HepG2 (cell line): ENCODE results near the gene TCEA3. TPM values are rescaled to one million over a fixed set of nuclear protein-coding genes. Genes with fewer than 3 reads are reported as not detected.

Source experiments
- CREB1 ChIP-seq, 2 experiments: fragments of 450-650 bp in 1 of 2; IDR thresholded peaks; 2 replicates each; pipeline ENCODE4 v1.6.1; 2016 to 2017; ENCODE audit warnings: control low read depth in 1 of 2, mild to moderate bottlenecking in 1 of 2, missing compliant biosample characterization in 1 of 2, missing genetic modification characterization in 1 of 2
- FOXA3 ChIP-seq: IDR thresholded peaks from 2 replicates; pipeline ENCODE4 v1.6.1; 2016; ENCODE audit warnings: missing genetic modification reagents, missing compliant biosample characterization
- KLF6 ChIP-seq: IDR thresholded peaks from 2 replicates; pipeline ENCODE4 v1.8.0; 2016; ENCODE audit warnings: missing biosample characterization, missing genetic modification reagents
- MYC ChIP-seq: sonication (generic); formaldehyde crosslinking; IDR thresholded peaks from 2 replicates; pipeline ENCODE4 v1.9.0; 2021; ENCODE audit warnings: missing genetic modification reagents, borderline replicate concordance
- NR2F1 ChIP-seq, 2 experiments: fragments of 450-650 bp in 1 of 2; formaldehyde crosslinking in 1 of 2; IDR thresholded peaks; 2 replicates each; pipeline versions ENCODE4 v1.5.0 to v1.6.1; 2016 to 2020; ENCODE audit warnings: mild to moderate bottlenecking in 1 of 2, missing compliant biosample characterization in 1 of 2, missing genetic modification reagents in 1 of 2, moderate library complexity in 1 of 2
- TCF7L2 ChIP-seq: IDR thresholded peaks from 2 replicates; pipeline ENCODE4 v1.6.1; 2011; ENCODE audit warnings: mild to moderate bottlenecking, low read depth, low read length, moderate library complexity
- TEAD3 ChIP-seq: optimal IDR thresholded peaks from 2 replicates; pipeline ENCODE3; 2016; ENCODE audit warnings: borderline replicate concordance
- THAP9 ChIP-seq: sonication (generic); formaldehyde crosslinking; IDR thresholded peaks from 2 replicates; pipeline ENCODE4; 2020; ENCODE audit warnings: missing genetic modification reagents, mild to moderate bottlenecking, borderline replicate concordance
- TRIM22 ChIP-seq: fragments of 450-650 bp; IDR thresholded peaks from 2 replicates; pipeline ENCODE4 v1.6.1; 2017
- ZFP37 ChIP-seq: sonication (generic); formaldehyde crosslinking; IDR thresholded peaks from 2 replicates; pipeline ENCODE4 v1.4.0; 2020; ENCODE audit warnings: missing genetic modification reagents, borderline replicate concordance
- ZNF30 ChIP-seq: sonication (generic); formaldehyde crosslinking; IDR thresholded peaks from 2 replicates; pipeline ENCODE4 v1.5.0; 2020; ENCODE audit warnings: mild to moderate bottlenecking, missing genetic modification reagents
- ZNF496 ChIP-seq: sonication (generic); formaldehyde crosslinking; IDR thresholded peaks from 2 replicates; pipeline ENCODE4 v1.8.1; 2023; ENCODE audit warnings: mild to moderate bottlenecking, moderate library complexity, missing genetic modification reagents; ENCODE audit not compliant: insufficient replicate concordance
- ZNF557 ChIP-seq: sonication (generic); formaldehyde crosslinking; IDR thresholded peaks from 2 replicates; pipeline ENCODE4 v1.4.0; 2020; ENCODE audit warnings: missing genetic modification reagents
- ZSCAN31 ChIP-seq: sonication (generic); formaldehyde crosslinking; IDR thresholded peaks from 2 replicates; pipeline ENCODE4 v1.5.0; 2020; ENCODE audit warnings: low read depth, mild to moderate bottlenecking, missing genetic modification reagents
- polyA plus RNA-seq, 8 experiments: library from polyadenylated mRNA; depleted of rRNA in 3 of 8; stranded (reverse) in 7 of 8; unstranded in 1 of 8; fragments of >200 nt; fragmentation: Illumina TruSeq in 4 of 8; extraction: Trizol in 4 of 8; gene quantifications; 2 replicates each; pipeline versions ENCODE4 v1.2.1 to v1.2.3, GENCODE V29; 2011 to 2016; ENCODE audit warnings: low read depth in 4 of 8, missing spikeins in 1 of 8, mixed read lengths in 1 of 8; ENCODE audit not compliant: insufficient read depth in 1 of 8
- total RNA-seq, 5 experiments: library from RNA; depleted of rRNA; stranded (reverse); fragments of >200 nt; fragmentation: Illumina TruSeq; extraction: Trizol; gene quantifications; 2 replicates each; pipeline ENCODE4 v1.2.3, GENCODE V29; 2016; ENCODE audit warnings: low read depth in 1 of 5
- TF ChIP-seq, protein P1 (sequence below): sonication (generic); formaldehyde crosslinking; IDR thresholded peaks from 2 replicates; pipeline ENCODE4 v1.5.0; 2020; ENCODE audit warnings: mild to moderate bottlenecking, missing genetic modification reagents, borderline replicate concordance
- TF ChIP-seq, protein P2 (sequence below): sonication (generic); formaldehyde crosslinking; IDR thresholded peaks from 2 replicates; pipeline ENCODE4 v1.9.0; 2022; ENCODE audit warnings: missing genetic modification reagents, mild to moderate bottlenecking, borderline replicate concordance
- TF ChIP-seq, protein P3 (sequence below): sonication (generic); formaldehyde crosslinking; IDR thresholded peaks from 2 replicates; pipeline ENCODE4 v1.4.0; 2020; ENCODE audit warnings: missing genetic modification reagents
- TF ChIP-seq, protein P4 (sequence below): sonication (generic); formaldehyde crosslinking; IDR thresholded peaks from 2 replicates; pipeline ENCODE4 v1.4.0; 2020; ENCODE audit warnings: mild to moderate bottlenecking, missing genetic modification reagents

Gene TCEA3
- total and polyA plus RNA-seq, 2 of the 13 experiments (the other 11 are each of a cell fraction or from before 2014, with no cell fraction given), result 55.5 to 84.6 TPM

DNA sequence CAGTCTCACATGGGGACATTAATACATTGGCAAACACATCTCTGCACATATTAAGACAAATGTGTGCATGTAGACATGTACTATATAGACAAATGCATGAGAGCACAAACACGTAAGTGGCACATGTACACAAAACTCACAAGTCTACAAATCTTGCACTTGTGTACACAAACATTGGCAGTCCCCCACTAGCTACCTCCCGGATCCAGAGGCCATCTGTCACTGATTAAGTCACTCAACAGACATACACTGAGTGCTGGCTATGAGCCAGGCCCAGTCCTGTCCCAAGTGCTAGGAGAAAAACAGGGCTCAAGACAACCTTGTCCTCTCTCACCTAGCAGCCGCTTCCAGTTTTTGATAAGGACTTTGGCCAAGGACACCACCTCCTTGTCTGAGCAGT is 7.0 kb downstream of the TCEA3 start (continued):
- TF ChIP-seq TCF7L2, result no peak
- TF ChIP-seq, protein P1, sequence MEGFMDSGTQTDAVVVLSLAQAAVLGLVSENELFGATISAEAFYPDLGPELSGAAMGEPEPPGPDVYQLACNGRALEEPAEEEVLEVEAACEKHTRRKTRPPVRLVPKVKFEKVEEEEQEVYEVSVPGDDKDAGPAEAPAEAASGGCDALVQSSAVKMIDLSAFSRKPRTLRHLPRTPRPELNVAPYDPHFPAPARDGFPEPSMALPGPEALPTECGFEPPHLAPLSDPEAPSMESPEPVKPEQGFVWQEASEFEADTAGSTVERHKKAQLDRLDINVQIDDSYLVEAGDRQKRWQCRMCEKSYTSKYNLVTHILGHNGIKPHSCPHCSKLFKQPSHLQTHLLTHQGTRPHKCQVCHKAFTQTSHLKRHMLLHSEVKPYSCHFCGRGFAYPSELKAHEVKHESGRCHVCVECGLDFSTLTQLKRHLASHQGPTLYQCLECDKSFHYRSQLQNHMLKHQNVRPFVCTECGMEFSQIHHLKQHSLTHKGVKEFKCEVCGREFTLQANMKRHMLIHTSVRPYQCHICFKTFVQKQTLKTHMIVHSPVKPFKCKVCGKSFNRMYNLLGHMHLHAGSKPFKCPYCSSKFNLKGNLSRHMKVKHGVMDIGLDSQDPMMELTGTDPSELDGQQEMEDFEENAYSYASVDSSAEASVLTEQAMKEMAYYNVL (CRISPR knock-in tag), result no peak
- no peak for TF ChIP-seq CREB1 (IDR thresholded peaks at IDR 0.05)
- 0 out of 2 replicates have a peak, but pooled peaks have one; percentile 22 for TF ChIP-seq CREB1 (CRISPR knock-in tag; IDR thresholded peaks at IDR 0.05)
- peak; percentile 45 for TF ChIP-seq FOXA3 (CRISPR knock-in tag)
- TF ChIP-seq NR2F1 (CRISPR knock-in tag; IDR thresholded peaks at IDR 0.05), result no peak
- TF ChIP-seq MYC (CRISPR knock-in tag), result no peak
- no peak for TF ChIP-seq KLF6 (CRISPR knock-in tag)
- TF ChIP-seq ZNF30 (CRISPR knock-in tag), result no peak
- no peak for TF ChIP-seq ZNF496 (CRISPR knock-in tag)
- no peak for TF ChIP-seq THAP9 (CRISPR knock-in tag)
- TF ChIP-seq, protein P2, sequence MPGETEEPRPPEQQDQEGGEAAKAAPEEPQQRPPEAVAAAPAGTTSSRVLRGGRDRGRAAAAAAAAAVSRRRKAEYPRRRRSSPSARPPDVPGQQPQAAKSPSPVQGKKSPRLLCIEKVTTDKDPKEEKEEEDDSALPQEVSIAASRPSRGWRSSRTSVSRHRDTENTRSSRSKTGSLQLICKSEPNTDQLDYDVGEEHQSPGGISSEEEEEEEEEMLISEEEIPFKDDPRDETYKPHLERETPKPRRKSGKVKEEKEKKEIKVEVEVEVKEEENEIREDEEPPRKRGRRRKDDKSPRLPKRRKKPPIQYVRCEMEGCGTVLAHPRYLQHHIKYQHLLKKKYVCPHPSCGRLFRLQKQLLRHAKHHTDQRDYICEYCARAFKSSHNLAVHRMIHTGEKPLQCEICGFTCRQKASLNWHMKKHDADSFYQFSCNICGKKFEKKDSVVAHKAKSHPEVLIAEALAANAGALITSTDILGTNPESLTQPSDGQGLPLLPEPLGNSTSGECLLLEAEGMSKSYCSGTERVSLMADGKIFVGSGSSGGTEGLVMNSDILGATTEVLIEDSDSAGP (CRISPR knock-in tag), result no peak
- no peak for TF ChIP-seq ZNF557
- 0 out of 2 replicates have a peak, but pooled peaks have one; percentile 20 for TF ChIP-seq ZSCAN31 (CRISPR knock-in tag)
- TF ChIP-seq TEAD3 (CRISPR knock-in tag), result peak; percentile 6
- TF ChIP-seq TRIM22, result no peak
- TF ChIP-seq, protein P3, sequence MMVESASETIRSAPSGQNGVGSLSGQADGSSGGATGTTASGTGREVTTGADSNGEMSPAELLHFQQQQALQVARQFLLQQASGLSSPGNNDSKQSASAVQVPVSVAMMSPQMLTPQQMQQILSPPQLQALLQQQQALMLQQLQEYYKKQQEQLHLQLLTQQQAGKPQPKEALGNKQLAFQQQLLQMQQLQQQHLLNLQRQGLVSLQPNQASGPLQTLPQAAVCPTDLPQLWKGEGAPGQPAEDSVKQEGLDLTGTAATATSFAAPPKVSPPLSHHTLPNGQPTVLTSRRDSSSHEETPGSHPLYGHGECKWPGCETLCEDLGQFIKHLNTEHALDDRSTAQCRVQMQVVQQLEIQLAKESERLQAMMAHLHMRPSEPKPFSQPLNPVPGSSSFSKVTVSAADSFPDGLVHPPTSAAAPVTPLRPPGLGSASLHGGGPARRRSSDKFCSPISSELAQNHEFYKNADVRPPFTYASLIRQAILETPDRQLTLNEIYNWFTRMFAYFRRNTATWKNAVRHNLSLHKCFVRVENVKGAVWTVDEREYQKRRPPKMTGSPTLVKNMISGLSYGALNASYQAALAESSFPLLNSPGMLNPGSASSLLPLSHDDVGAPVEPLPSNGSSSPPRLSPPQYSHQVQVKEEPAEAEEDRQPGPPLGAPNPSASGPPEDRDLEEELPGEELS (CRISPR knock-in tag), result no peak
- TF ChIP-seq, protein P4, sequence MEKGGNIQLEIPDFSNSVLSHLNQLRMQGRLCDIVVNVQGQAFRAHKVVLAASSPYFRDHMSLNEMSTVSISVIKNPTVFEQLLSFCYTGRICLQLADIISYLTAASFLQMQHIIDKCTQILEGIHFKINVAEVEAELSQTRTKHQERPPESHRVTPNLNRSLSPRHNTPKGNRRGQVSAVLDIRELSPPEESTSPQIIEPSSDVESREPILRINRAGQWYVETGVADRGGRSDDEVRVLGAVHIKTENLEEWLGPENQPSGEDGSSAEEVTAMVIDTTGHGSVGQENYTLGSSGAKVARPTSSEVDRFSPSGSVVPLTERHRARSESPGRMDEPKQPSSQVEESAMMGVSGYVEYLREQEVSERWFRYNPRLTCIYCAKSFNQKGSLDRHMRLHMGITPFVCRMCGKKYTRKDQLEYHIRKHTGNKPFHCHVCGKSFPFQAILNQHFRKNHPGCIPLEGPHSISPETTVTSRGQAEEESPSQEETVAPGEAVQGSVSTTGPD (CRISPR knock-in tag), result no peak
- no peak for TF ChIP-seq ZFP37 (CRISPR knock-in tag)
